Measurements from ENCODE around the gene COL1A2.

DNA sequence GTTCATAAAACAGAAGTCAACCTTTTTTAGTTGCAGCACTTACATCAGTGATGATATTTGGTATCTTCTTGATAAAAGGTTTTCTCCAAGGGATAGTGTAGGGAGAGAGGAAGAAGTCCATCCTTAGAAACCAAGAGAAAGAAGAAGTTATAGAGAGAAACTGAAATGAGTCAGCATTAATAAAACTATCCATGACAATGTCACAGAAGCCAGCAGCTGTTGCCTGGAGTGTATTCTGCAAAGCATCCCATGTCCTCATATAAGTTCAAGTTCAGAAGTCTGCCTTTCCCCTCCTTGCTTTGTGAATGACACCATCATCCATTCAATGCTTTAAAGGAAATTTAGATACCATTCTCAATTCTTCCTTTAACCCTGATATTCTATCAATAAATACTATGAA lies 14.4 kb upstream of the COL1A2 start:
- no peak for TF ChIP-seq CTCF (IDR thresholded peaks at IDR 0.05; ENCODE audit: insufficient read depth, low read depth, low read length)
- no peak for TF ChIP-seq EZH2 (IDR thresholded peaks at IDR 0.05; ENCODE audit: insufficient read depth, low read length)
